ENCODE measurements around the gene XPO4. TPM values are rescaled to one million over a fixed set of nuclear protein-coding genes. Genes with fewer than 3 reads are reported as not detected.

XPO4 gene
- total and polyA plus RNA-seq, 2 of the 13 experiments (the other 11 are each of a cell fraction or from before 2014, with no cell fraction given), result 8.4 to 24.8 TPM

DNA sequence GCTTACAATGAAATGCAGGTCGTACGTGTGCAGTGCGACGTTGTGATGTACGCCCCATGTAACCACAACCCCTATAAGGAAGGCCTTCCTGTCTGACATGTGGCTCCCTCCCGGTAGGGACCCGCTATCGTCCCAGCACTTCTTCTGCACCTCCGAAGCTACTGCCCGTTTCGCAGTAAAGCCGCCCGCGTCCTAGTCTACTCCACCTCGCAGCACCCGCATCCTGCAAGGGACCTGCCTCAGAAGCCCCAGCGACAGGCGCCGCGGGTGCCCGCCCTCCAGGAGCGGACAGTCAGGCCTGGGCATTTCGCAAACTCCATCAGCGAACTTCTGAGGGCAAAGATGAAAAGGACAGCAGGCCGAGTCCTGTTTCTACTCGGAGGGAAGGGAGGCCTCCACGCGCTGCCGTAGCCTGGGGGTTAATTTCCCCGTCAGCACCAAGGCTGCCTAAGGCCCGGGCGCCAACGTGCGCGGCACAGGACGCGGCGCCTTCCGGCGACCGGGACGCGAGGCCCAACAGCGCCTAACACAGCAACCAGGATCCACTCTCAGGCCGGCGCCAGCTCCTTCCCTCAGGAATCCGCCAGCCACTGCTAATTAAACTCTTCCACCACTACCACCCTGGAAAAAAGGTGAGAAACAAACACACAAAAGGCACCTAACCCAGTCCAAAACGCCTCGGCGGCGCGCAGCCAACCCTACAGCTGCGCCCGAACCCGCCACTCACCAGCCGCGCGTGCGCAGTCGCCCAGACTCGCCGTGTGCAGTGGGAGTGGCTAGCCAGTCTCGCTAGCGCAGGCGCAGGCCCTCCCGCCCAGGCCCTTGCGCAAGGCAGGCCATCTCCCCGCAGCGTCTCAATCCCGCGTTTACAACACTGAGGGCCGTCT is 129.1 kb downstream of the XPO4 start, which contains the start of gene EEF1AKMT1 (continued):
- TF ChIP-seq ATF5 (CRISPR knock-in tag; IDR thresholded peaks at IDR 0.05; ENCODE audit: low read depth) (no peak), SRSF4 (IDR thresholded peaks at IDR 0.05; ENCODE audit: low read depth, low read length, poor library complexity, severe bottlenecking) (no peak), ZNF737 (CRISPR knock-in tag; IDR thresholded peaks at IDR 0.05; ENCODE audit: borderline replicate concordance) (peak; percentile 78), ZSCAN31 (CRISPR knock-in tag; IDR thresholded peaks at IDR 0.05; ENCODE audit: low read depth) (peak; percentile 85), ZNF232 (CRISPR knock-in tag; IDR thresholded peaks at IDR 0.05; ENCODE audit: borderline replicate concordance) (peak; percentile 50; the same call in 1 of the 2 replicates), ZFP1 (CRISPR knock-in tag; IDR thresholded peaks at IDR 0.05) (no peak), KLF12 (CRISPR knock-in tag; IDR thresholded peaks at IDR 0.05; ENCODE audit: borderline replicate concordance) (no peak; the same call in none of the 2 replicates), HMGXB3 (CRISPR knock-in tag; IDR thresholded peaks at IDR 0.05; ENCODE audit: borderline replicate concordance) (no peak), ZNF570 (CRISPR knock-in tag; IDR thresholded peaks at IDR 0.05; ENCODE audit: borderline replicate concordance) (no peak), ZBTB25 (CRISPR knock-in tag; IDR thresholded peaks at IDR 0.05) (peak; percentile 16; the same call in 1 of the 2 replicates), RBM39 (IDR thresholded peaks at IDR 0.05; ENCODE audit: low read depth, low read length, poor library complexity, severe bottlenecking) (peak; percentile 63), ISL2 (CRISPR knock-in tag; IDR thresholded peaks at IDR 0.05) (peak; percentile 65; the same call in 1 of the 2 replicates), ZBTB20 (CRISPR knock-in tag; IDR thresholded peaks at IDR 0.05; ENCODE audit: borderline replicate concordance, low read depth) (peak; percentile 85), ZIK1 (CRISPR knock-in tag; IDR thresholded peaks at IDR 0.05; ENCODE audit: borderline replicate concordance, low read depth) (peak; percentile 66; the same call in 1 of the 2 replicates), ZNF292 (CRISPR knock-in tag; IDR thresholded peaks at IDR 0.05; ENCODE audit: borderline replicate concordance, low read depth) (peak; percentile 19)
- TF ChIP-seq, protein P1, sequence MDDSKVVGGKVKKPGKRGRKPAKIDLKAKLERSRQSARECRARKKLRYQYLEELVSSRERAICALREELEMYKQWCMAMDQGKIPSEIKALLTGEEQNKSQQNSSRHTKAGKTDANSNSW (CRISPR knock-in tag; IDR thresholded peaks at IDR 0.05; ENCODE audit: borderline replicate concordance), result no peak
- TF ChIP-seq, protein P2, sequence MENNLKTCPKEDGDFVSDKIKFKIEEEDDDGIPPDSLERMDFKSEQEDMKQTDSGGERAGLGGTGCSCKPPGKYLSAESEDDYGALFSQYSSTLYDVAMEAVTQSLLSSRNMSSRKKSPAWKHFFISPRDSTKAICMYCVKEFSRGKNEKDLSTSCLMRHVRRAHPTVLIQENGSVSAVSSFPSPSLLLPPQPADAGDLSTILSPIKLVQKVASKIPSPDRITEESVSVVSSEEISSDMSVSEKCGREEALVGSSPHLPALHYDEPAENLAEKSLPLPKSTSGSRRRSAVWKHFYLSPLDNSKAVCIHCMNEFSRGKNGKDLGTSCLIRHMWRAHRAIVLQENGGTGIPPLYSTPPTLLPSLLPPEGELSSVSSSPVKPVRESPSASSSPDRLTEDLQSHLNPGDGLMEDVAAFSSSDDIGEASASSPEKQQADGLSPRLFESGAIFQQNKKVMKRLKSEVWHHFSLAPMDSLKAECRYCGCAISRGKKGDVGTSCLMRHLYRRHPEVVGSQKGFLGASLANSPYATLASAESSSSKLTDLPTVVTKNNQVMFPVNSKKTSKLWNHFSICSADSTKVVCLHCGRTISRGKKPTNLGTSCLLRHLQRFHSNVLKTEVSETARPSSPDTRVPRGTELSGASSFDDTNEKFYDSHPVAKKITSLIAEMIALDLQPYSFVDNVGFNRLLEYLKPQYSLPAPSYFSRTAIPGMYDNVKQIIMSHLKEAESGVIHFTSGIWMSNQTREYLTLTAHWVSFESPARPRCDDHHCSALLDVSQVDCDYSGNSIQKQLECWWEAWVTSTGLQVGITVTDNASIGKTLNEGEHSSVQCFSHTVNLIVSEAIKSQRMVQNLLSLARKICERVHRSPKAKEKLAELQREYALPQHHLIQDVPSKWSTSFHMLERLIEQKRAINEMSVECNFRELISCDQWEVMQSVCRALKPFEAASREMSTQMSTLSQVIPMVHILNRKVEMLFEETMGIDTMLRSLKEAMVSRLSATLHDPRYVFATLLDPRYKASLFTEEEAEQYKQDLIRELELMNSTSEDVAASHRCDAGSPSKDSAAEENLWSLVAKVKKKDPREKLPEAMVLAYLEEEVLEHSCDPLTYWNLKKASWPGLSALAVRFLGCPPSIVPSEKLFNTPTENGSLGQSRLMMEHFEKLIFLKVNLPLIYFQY (CRISPR knock-in tag; IDR thresholded peaks at IDR 0.05; ENCODE audit: borderline replicate concordance), result peak; percentile 52

All from HepG2 (cell line).